HepG2 (cell line): ENCODE results near the gene NTM. TPM values are rescaled to one million over a fixed set of nuclear protein-coding genes. Genes with fewer than 3 reads are reported as not detected.

ENCODE experiments used
- ATAC-seq: fragments of 200-7000 bp; cut with Tn5 transposase; 3 replicates; pipeline ENCODE4 v1.9.1; 2020; ENCODE audit warnings: mild to moderate bottlenecking, moderate library complexity
- BruUV-seq: library from RNA; stranded (reverse); fragments of 400-500 nt; replicated peaks from 2 replicates; lab custom pipeline; 2021; lab: Mats Ljungman, UMichigan
- CTCF ChIA-PET: fragments of 300-600 bp; formaldehyde crosslinking; extraction: SDS; loops from one replicate; lab custom pipeline; 2021; ENCODE audit warnings: low total read pairs, inconsistent platforms, low intra/inter-chr PET ratio; lab: Yijun Ruan, JAX
- POLR2A ChIA-PET: fragments of 350-600 bp; sonication (Branson Sonifier 250); formaldehyde crosslinking; loops from one replicate; lab custom pipeline; 2020; ENCODE audit warnings: antibody characterized with exemption, inconsistent platforms; lab: Yijun Ruan, JAX
- DNase-seq: peaks from one replicate; pipeline ENCODE4 v3.0.0-alpha.2; 2015; ENCODE audit warnings: low spot score
- FAIRE-seq: peaks from 3 replicates; lab custom pipeline; 2011; peaks lifted over from hg19 to GRCh38; lab: Jason Lieb, UNC
- H2AFZ ChIP-seq: one replicate; pipeline ENCODE4 v1.6.1; 2011; ENCODE audit warnings: low read length, inconsistent platforms
- H3K27ac ChIP-seq: fragments of 300-600 bp; 3 replicates; pipeline ENCODE4 v1.8.0; 2011; ENCODE audit warnings: mixed run types, mild to moderate bottlenecking, mixed read lengths, low read length, inconsistent platforms; ENCODE audit not compliant: insufficient read depth; ENCODE audit errors: extremely low read length
- H3K27me3 ChIP-seq, 2 experiments: fragments of 200-600 bp in 1 of 2; 2 replicates in 1 of 2; 3 replicates in 1 of 2; pipeline versions ENCODE4 v1.6.0 to v1.8.0; 2011; ENCODE audit warnings: low read length in 2 of 2, mild to moderate bottlenecking in 2 of 2, moderate library complexity in 2 of 2, inconsistent platforms in 1 of 2; ENCODE audit not compliant: insufficient read depth in 2 of 2, control insufficient read depth in 1 of 2
- H3K36me3 ChIP-seq, 2 experiments: fragments of 200-600 bp in 1 of 2; replicated peaks in 1 of 2; 2 replicates in 1 of 2; 3 replicates in 1 of 2; pipeline versions ENCODE4 v1.5.1 to v1.8.0; 2011; ENCODE audit warnings: low read length in 2 of 2, inconsistent platforms in 1 of 2; ENCODE audit not compliant: insufficient read depth in 2 of 2, control insufficient read depth in 1 of 2
- H3K4me1 ChIP-seq: 2 replicates; pipeline ENCODE4 v1.5.1; 2012; ENCODE audit warnings: low read length, inconsistent platforms; ENCODE audit not compliant: insufficient read depth
- H3K4me2 ChIP-seq: 2 replicates; pipeline ENCODE4 v1.6.0; 2011; ENCODE audit warnings: low read depth, low read length, inconsistent platforms
- H3K4me3 ChIP-seq, 3 experiments: fragments of 200-600 bp in 1 of 3; sonication (generic), shearing (Covaris generic) in 1 of 3; replicated peaks in 1 of 3; 2 replicates each; pipeline ENCODE4 v1.5.1; 2011 to 2016; ENCODE audit warnings: low read length in 3 of 3, inconsistent platforms in 2 of 3, low read depth in 2 of 3, mild to moderate bottlenecking in 2 of 3, control low read depth in 1 of 3, mixed read lengths in 1 of 3; ENCODE audit not compliant: insufficient read depth in 1 of 3
- H3K79me2 ChIP-seq: one replicate; pipeline ENCODE4 v1.6.1; 2011; ENCODE audit warnings: low read length, inconsistent platforms; ENCODE audit not compliant: insufficient read depth
- H3K9ac ChIP-seq: 2 replicates; pipeline ENCODE4 v1.6.0; 2011; ENCODE audit warnings: mild to moderate bottlenecking, low read depth, low read length, inconsistent platforms; ENCODE audit not compliant: insufficient read depth
- H3K9me3 ChIP-seq: 2 replicates; pipeline ENCODE4 v1.5.1; 2012; ENCODE audit warnings: mild to moderate bottlenecking, low read length
- H4K20me1 ChIP-seq: 2 replicates; pipeline ENCODE4 v1.6.0; 2011; ENCODE audit warnings: inconsistent platforms, mild to moderate bottlenecking, low read length, moderate library complexity; ENCODE audit not compliant: insufficient read depth
- ATAD3A ChIP-seq: sonication (generic); formaldehyde crosslinking; IDR thresholded peaks from 2 replicates; pipeline ENCODE4 v1.4.0; 2020; ENCODE audit warnings: missing genetic modification reagents
- HNRNPL ChIP-seq: fragments of 200-400 bp; formaldehyde crosslinking; IDR thresholded peaks from 2 replicates; pipeline ENCODE4 v1.6.1; 2017; ENCODE audit warnings: mild to moderate bottlenecking, low read depth, low read length
- KLF16 ChIP-seq, 2 experiments: sonication (generic) in 1 of 2; formaldehyde crosslinking in 1 of 2; IDR thresholded peaks; 2 replicates each; pipeline versions ENCODE4 v1.6.1 to v1.8.0; 2016 to 2023; ENCODE audit warnings: missing genetic modification reagents in 2 of 2, missing compliant biosample characterization in 1 of 2
- REXO4 ChIP-seq: sonication (generic); formaldehyde crosslinking; IDR thresholded peaks from 2 replicates; pipeline ENCODE4 v1.8.0; 2022; ENCODE audit warnings: missing genetic modification reagents, mild to moderate bottlenecking, borderline replicate concordance
- SIX1 ChIP-seq: sonication (generic); formaldehyde crosslinking; IDR thresholded peaks from 2 replicates; pipeline ENCODE4 v1.4.0; 2020; ENCODE audit warnings: missing genetic modification reagents, borderline replicate concordance
- SP1 ChIP-seq, 2 experiments: fragments of 450-650 bp in 1 of 2; sonication (generic) in 1 of 2; formaldehyde crosslinking in 1 of 2; IDR thresholded peaks; 2 replicates each; pipeline versions ENCODE4 v1.4.0 to v1.6.1; 2016 to 2020; ENCODE audit warnings: missing genetic modification reagents in 1 of 2
- TEAD3 ChIP-seq: optimal IDR thresholded peaks from 2 replicates; pipeline ENCODE3; 2016; ENCODE audit warnings: borderline replicate concordance
- ZFP62 ChIP-seq: sonication (generic); formaldehyde crosslinking; IDR thresholded peaks from 2 replicates; pipeline ENCODE4 v1.4.0; 2020; ENCODE audit warnings: missing genetic modification reagents
- ZNF296 ChIP-seq: sonication (generic); formaldehyde crosslinking; conservative IDR thresholded peaks from 2 replicates; pipeline ENCODE4 v1.5.0; 2020; ENCODE audit warnings: mild to moderate bottlenecking, missing genetic modification reagents
- ZNF333 ChIP-seq: sonication (generic); formaldehyde crosslinking; IDR thresholded peaks from 2 replicates; pipeline ENCODE4 v1.4.0; 2020; ENCODE audit warnings: mild to moderate bottlenecking, missing genetic modification reagents, borderline replicate concordance
- ZNF335 ChIP-seq: sonication (generic); formaldehyde crosslinking; IDR thresholded peaks from 2 replicates; pipeline ENCODE4 v1.4.0; 2020; ENCODE audit warnings: missing genetic modification reagents
- ZNF33B ChIP-seq: sonication (generic); formaldehyde crosslinking; IDR thresholded peaks from 2 replicates; pipeline ENCODE4 v1.5.1; 2020; ENCODE audit warnings: mild to moderate bottlenecking, missing genetic modification reagents
- ZNF550 ChIP-seq: sonication (generic); formaldehyde crosslinking; IDR thresholded peaks from 2 replicates; pipeline ENCODE4 v1.4.0; 2020; ENCODE audit warnings: mild to moderate bottlenecking, missing genetic modification reagents, borderline replicate concordance
- ZNF619 ChIP-seq: sonication (generic); formaldehyde crosslinking; IDR thresholded peaks from 2 replicates; pipeline ENCODE4 v1.4.0; 2020; ENCODE audit warnings: mild to moderate bottlenecking, missing genetic modification reagents
- ZNF770 ChIP-seq: sonication (generic); formaldehyde crosslinking; IDR thresholded peaks from 2 replicates; pipeline ENCODE4 v1.5.0; 2020; ENCODE audit warnings: mild to moderate bottlenecking, missing genetic modification reagents
- WGBS: methylation state at CpG from one replicate; pipeline ENCODE4 v1.1.6; 2017; ENCODE audit warnings: low lambda C conversion rate; 5-methylcytosine and 5-hydroxymethylcytosine counted together
- in situ Hi-C: cut with HindIII; loops from 2 replicates; pipeline ENCODE4 v1.10.0; 2017; ENCODE audit warnings: low pct_unique_long_range_greater_than_20kb; ENCODE audit not compliant: extremely low pct_ligation_motif_present
- intact Hi-C: fragments of 100-400 bp; cut with micrococcal nuclease; formaldehyde crosslinking; loops from one replicate; pipeline ENCODE4 v1.10.0; 2022; ENCODE audit not compliant: unreplicated experiment
- polyA plus RNA-seq, 8 experiments: library from polyadenylated mRNA; depleted of rRNA in 3 of 8; stranded (reverse) in 7 of 8; unstranded in 1 of 8; fragments of >200 nt; fragmentation: Illumina TruSeq in 4 of 8; extraction: Trizol in 4 of 8; gene quantifications; 2 replicates each; pipeline versions ENCODE4 v1.2.1 to v1.2.3, GENCODE V29; 2011 to 2016; ENCODE audit warnings: low read depth in 4 of 8, missing spikeins in 1 of 8, mixed read lengths in 1 of 8; ENCODE audit not compliant: insufficient read depth in 1 of 8
- total RNA-seq, 5 experiments: library from RNA; depleted of rRNA; stranded (reverse); fragments of >200 nt; fragmentation: Illumina TruSeq; extraction: Trizol; gene quantifications; 2 replicates each; pipeline ENCODE4 v1.2.3, GENCODE V29; 2016; ENCODE audit warnings: low read depth in 1 of 5
- TF ChIP-seq, protein P1 (sequence below), 2 experiments: fragments of 450-650 bp in 1 of 2; sonication (generic) in 1 of 2; formaldehyde crosslinking; IDR thresholded peaks; 2 replicates each; pipeline versions ENCODE4 v1.5.0 to v1.8.0; 2020 to 2022; ENCODE audit warnings: mild to moderate bottlenecking in 1 of 2, missing genetic modification reagents in 1 of 2
- TF ChIP-seq, protein P2 (sequence below): IDR thresholded peaks from 2 replicates; pipeline ENCODE4 v1.6.1; 2016; ENCODE audit warnings: low read depth

The NTM gene
- total and polyA plus RNA-seq, 2 of the 13 experiments (the other 11 are each of a cell fraction or from before 2014, with no cell fraction given) = not detected

DNA sequence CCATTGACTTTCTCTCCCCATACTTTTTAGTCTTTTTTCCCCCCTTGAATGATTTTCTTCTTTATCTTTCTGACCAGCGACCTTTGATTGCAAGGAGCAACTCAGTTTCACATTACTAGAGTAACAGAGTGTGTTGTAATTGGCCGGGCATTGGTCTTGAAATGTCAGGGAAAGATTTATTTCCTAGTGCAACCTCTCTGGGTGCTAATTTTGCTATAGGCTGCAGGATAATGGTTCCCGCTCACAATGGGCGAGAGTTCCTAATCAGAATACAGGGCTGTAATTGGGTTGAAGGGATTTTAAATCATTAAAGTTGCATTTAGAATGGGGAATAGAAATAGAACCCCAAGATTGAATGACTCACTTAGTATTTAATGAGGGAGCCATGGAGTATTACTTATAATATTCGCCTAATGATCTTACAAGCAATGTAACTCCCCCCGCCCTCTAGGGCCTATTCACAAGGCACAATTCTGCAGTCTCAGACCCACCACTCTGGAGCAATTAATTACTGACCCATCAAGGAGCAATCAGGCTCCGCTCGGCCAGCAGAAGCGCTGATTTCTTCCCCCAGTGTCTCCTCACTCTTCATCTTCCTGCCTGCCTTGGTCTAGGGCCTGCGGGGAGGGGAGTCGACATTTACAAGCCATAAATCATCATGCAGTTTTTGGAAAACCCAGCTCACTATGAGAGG is 725.9 kb downstream of the NTM start:
- Histone ChIP-seq H3K9ac (no peak overlapping the region), H3K36me3 (no peaks in the 10 kb centered on the region), H3K9me3 (no peaks in the 10 kb centered on the region), H3K79me2 (no peaks in the 10 kb centered on the region), H3K27ac (no peak overlapping the region), H3K4me1 (no peaks in the 10 kb centered on the region), H3K4me2 (no peak overlapping the region), H2AFZ (no peak overlapping the region), H3K27me3 (no peaks in the 10 kb centered on the region; a peak in 1 of 5 replicates), H3K4me3 (no peak overlapping the region), H4K20me1 (no peaks in the 10 kb centered on the region)
- BruUV-seq = no TSS peak
- FAIRE-seq (no peak), ATAC-seq (no peak), DNase-seq (no peak)
- ChIA-PET CTCF (no interaction called here), POLR2A (no interaction called here)
- intact Hi-C loops = no loop called here
- no peak for TF ChIP-seq ZNF296 (CRISPR knock-in tag)
- no peak for TF ChIP-seq ATAD3A (CRISPR knock-in tag)
- TF ChIP-seq REXO4 (CRISPR knock-in tag) = no peak
- no peak for TF ChIP-seq ZFP62 (CRISPR knock-in tag)
- no peak for TF ChIP-seq ZNF335 (CRISPR knock-in tag)
- TF ChIP-seq, protein P1, sequence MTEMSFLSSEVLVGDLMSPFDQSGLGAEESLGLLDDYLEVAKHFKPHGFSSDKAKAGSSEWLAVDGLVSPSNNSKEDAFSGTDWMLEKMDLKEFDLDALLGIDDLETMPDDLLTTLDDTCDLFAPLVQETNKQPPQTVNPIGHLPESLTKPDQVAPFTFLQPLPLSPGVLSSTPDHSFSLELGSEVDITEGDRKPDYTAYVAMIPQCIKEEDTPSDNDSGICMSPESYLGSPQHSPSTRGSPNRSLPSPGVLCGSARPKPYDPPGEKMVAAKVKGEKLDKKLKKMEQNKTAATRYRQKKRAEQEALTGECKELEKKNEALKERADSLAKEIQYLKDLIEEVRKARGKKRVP (CRISPR knock-in tag; IDR thresholded peaks at IDR 0.05) = no peak
- TF ChIP-seq ZNF770 (CRISPR knock-in tag) = no peak
- TF ChIP-seq ZNF333 (CRISPR knock-in tag) = no peak
- TF ChIP-seq TEAD3 (CRISPR knock-in tag) = no peak
- no peak for TF ChIP-seq SIX1 (CRISPR knock-in tag)
- no peak for TF ChIP-seq ZNF550 (CRISPR knock-in tag)
- TF ChIP-seq ZNF619 = no peak
- TF ChIP-seq KLF16 (CRISPR knock-in tag; IDR thresholded peaks at IDR 0.05) = no peak
- no peak for TF ChIP-seq HNRNPL
- TF ChIP-seq SP1 (IDR thresholded peaks at IDR 0.05) = no peak
- no peak for TF ChIP-seq SP1 (CRISPR knock-in tag; IDR thresholded peaks at IDR 0.05)
- TF ChIP-seq, protein P2, sequence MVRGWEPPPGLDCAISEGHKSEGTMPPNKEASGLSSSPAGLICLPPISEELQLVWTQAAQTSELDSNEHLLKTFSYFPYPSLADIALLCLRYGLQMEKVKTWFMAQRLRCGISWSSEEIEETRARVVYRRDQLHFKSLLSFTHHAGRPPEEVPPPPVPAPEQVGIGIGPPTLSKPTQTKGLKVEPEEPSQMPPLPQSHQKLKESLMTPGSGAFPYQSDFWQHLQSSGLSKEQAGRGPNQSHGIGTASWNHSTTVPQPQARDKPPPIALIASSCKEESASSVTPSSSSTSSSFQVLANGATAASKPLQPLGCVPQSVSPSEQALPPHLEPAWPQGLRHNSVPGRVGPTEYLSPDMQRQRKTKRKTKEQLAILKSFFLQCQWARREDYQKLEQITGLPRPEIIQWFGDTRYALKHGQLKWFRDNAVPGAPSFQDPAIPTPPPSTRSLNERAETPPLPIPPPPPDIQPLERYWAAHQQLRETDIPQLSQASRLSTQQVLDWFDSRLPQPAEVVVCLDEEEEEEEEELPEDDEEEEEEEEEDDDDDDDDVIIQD (CRISPR knock-in tag) = no peak
- TF ChIP-seq ZNF33B (CRISPR knock-in tag) = no peak
- WGBS = 9% methylated on average over 11 of the region's 11 CpGs
- in situ Hi-C loops = no loop called here
